HG03521 (cell line): Measurements from ENCODE around the gene MPPE1.

Source experiments
- ATAC-seq: cut with Tn5 transposase; IDR thresholded peaks from one replicate; pipeline ENCODE4 v1.9.1; 2021; ENCODE audit warnings: mild to moderate bottlenecking, moderate library complexity; ENCODE audit not compliant: unreplicated experiment

The MPPE1 gene

GRCh38 chr18:11885278-11885947 lies 22.7 kb downstream of the MPPE1 start:
- no peak for ATAC-seq

DNA sequence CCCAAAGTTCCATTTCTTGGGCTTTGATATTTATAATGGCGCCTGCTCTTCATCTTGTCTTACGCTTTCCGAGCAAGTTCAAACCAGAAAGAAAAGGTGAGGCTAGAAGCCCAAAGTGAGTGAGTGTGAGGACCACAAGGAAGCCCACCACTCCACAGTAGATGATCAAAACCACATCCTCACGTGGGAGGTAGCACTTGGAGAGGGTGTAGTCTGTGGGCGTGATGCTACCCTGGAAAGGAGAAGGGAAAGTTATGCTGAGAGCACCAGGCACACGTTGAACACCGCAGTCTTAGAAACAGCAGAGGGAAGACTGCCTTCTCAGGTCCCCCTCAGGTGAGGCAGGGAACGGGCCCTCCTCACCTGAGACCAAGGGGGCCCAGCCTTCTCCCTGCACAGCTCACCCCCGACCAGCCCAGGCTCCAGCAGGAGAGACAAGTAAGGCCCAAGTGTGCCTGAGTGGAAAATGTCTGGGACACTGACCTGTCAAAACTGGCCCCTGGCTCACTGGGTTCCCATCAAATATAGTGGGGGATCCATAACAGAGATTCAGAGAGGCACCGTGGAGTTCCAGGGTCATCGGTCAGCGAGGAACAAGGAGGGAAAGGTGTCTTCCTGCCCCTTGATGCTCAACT lies 23.6 kb downstream of the MPPE1 start:
- ATAC-seq = no peak

- no peak for ATAC-seq
Observed at GRCh38 chr18:11883153-11883552, 25.0 kb downstream of the MPPE1 start.

DNA sequence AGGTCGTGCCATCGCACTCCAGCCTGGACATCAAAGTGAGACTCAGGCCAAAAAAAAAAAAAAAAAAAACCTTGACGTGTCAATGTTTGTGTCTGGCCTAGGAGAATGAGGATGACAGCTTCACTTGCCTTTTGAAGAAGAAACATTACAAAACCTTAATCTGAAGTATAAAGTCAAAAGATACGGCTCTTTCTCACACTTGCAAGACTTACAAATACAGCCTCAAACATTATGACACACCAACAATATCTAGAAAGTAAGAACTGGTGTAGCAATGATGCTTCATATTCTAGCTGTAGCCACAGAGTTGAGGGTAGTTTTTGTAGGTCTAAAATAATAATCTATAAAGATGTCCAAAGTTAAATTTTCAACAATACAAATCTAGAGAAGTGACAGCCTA lies 25.5 kb downstream of the MPPE1 start:
- no peak for ATAC-seq

- no peak for ATAC-seq
Observed at GRCh38 chr18:11880586-11881304, 27.4 kb downstream of the MPPE1 start.

DNA sequence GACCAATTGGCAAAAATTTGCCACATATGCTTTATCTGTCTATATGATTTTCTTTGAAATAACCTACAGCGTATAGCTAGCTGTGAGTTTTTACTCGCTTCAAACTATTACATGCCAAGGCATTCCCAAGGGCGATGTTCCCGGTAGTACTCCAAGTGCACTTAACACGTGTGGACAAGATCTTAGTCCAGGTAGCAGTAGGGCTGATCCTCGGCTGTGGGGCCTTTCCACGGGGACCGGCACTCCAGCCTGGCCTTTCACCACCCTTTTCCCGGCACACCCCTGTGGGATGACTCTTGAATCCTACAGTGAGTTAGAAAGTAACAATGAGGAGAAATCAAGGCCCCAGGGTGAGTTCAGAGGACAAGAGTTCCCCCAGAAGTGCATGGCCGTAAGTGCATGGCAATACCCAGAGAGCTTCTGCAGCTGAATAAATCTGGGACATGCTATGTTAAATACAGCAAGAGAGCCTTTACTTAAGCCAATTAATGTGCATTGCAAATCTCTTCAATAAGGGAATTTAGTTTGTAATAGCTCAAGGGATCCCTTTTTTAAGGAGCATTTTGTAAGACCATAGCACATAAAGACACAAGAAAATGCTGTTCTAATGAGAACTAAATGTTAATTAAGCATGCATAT lies 30.5 kb downstream of the MPPE1 start:
- no peak for ATAC-seq

DNA sequence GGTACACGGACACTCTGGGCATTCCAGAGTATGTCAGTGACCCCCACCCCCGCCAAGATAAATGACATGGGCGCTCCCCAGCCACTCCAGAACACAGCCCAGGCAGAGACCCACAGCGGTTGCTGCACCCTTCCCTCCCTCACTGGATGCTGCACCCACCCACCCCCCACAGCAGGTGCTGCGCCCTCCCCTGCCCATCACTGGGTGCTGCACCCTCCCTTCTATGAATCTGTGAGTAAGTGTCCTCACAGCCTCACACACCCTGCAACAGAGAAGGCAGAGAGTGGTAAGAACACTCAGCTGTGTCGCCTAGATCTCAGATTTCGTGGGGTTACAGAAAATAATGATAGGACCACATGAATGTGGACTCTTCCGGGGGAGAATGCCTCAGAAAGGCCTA lies 33.4 kb downstream of the MPPE1 start:
- ATAC-seq = no peak

DNA sequence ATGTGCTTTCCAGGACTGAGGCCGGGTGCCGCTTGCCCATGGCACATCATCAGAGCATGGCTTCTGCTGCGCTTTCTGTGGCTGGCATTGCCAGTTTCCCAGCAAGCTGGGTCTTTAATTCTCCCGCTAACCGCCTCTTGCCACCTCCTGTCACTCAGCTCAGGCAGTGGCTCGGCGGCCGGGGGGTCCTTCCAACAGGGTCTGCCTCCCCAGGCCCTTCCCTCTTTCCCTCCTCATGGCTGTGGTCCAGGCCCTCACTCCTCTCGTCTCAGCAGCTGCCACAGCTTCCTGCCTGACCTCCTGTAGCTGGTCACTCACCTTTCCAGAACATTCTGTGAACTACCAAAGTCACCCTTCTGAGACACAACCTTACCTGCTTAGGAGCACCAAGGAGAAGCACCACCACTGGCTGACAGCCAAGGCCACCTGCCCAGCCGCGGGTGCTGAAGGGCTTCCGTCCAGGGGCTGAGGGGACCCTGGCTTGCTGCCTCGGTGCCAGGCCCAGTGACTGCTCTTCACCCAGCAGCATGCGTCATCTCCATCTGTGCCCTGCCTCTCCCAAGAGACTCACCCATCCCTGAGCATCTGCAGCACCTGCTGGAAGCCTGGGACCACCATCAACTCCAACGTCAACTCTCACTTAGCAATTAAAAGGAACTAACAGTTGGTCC lies 34.3 kb downstream of the MPPE1 start:
- no peak for ATAC-seq

DNA sequence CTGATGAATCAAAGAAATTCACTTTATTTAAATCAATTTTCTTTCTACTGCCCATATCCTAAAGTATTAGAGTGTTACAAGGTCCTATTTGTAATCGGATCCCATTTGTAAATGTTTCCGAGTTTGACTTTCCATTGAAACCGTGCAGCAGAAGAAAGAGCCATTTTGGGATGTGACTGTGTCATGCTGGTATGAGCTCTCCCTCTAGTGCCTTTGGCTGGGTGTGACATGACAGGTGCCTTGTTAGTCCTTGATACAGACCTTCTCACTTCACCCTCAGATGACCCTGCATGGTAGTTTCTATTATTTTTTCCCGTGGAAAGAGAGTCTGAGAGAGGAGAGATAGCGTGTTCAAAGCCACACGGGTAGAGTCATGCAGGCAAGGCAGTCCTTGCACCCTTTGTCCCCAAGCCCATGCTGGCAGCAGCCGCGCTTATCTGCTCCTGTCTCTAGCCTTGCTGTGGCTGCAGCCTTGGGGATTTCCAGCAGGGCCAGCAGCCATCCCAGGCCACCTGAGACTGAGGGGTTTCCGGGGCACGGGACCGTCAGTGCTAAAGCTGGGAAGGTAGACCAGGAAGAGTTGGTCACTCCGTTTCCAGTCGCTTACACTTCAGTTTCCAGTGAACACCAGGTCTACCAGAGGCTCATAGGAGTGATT lies 35.5 kb downstream of the MPPE1 start:
- no peak for ATAC-seq

- no peak for ATAC-seq
Observed at GRCh38 chr18:11871501-11871900, 36.6 kb downstream of the MPPE1 start.

DNA sequence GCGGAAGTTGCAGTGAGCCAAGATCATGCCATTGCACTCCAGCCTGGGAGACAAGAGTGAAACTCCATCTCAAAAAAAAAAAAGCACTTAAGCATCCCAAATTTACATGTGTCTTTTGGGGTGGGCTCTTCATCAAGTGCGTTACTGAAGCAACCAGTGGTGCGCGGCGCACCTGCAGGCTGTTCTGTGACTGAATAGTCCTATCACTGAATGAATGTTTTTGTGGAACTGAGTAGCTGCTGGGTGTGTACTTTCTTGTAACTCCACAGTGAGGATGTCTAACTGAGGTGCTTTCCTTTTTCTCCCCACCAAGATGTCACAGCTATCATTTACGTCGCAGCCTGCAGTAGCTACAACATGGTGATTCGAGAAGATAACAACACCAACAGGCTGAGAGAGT lies 39.9 kb downstream of the MPPE1 start:
- no peak for ATAC-seq

- ATAC-seq = no peak
Observed at GRCh38 chr18:11866764-11867163, 41.4 kb downstream of the MPPE1 start.

- no peak for ATAC-seq
Observed at GRCh38 chr18:11866329-11866728, 41.8 kb downstream of the MPPE1 start.

- ATAC-seq = no peak
Observed at GRCh38 chr18:11865071-11865470, 43.0 kb downstream of the MPPE1 start.

DNA sequence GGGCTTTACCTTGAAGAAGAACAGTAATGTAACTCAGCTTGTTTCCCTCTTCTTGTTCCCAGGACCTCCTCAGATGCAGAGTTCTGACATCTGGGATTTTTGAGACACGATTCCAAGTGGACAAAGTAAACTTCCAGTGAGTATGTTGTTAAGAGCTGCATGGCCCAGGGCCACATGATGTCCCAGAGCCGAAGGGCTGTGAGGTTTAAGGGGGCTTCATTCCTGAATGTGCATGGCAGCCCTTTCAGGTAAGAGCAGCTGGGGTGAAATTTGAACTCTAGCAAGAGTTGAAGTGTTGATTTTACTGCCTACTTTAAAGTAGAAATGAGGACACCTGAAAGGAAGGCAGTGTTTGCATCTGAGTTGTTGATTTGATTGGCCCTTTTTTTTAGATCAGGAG lies 43.6 kb downstream of the MPPE1 start:
- no peak for ATAC-seq

DNA sequence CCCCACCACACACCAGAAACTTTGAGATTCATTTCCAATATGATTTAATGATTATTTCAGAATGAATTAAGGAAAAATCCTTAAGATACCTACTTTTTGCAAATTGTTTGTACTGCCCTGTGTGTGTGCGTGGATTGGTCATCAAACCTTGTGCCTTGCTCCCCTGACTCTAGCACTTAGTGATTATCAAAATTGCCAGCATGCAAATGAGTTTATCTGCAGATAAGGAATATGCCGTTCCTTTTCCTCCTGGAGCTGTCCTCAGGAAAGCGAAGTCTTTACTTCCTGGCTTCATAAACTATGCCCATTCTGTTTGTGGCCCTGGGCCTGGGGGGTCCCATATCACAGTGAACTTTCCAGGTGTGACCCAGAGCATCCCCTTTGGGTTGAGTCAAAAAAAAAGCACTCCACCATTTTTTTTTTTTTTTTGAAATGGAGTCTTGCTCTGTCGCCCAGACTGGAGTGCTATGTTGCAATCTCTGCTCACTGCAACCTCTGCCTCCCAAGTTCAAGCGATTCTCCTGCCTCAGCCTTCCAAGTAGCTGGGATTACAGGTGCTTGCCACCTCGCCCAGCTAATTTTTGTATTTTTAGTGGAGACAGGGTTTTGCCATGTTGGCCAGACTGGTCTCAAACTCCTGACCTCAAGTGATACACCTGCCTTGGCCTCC lies 45.5 kb downstream of the MPPE1 start:
- ATAC-seq = no peak

- ATAC-seq = no peak
Observed at GRCh38 chr18:11861583-11862288, 46.4 kb downstream of the MPPE1 start.

GRCh38 chr18:11860594-11861450 lies 47.3 kb downstream of the MPPE1 start:
- ATAC-seq = no peak
